BLaER1 treated with 17β-estradiol and CSF1 and Interleukin-3, amounts not matched to agents 10 nM and 100 nM (cell line): ENCODE results near the gene MXRA5.
"Not testable (repeated sequence)": the region's sequence is repeated elsewhere in the genome, so short reads cannot be mapped to it uniquely, and the experiment has no call there.

Experiments
- H3K27ac ChIP-seq, 11 experiments: shearing (Covaris generic); formaldehyde crosslinking; 2 replicates each; pipeline ENCODE4 v1.8.1; 2022
- H3K27me3 ChIP-seq, 11 experiments: shearing (Covaris generic); formaldehyde crosslinking; 2 replicates each; pipeline ENCODE4 v1.8.1; 2022
- H3K36me3 ChIP-seq, 11 experiments: shearing (Covaris generic); formaldehyde crosslinking; 2 replicates each; pipeline ENCODE4 v1.8.1; 2022
- H3K4me1 ChIP-seq, 10 experiments: shearing (Covaris generic); formaldehyde crosslinking; 2 replicates each; pipeline ENCODE4 v1.8.1; 2022
- H3K4me2 ChIP-seq, 11 experiments: shearing (Covaris generic); formaldehyde crosslinking; 2 replicates each; pipeline ENCODE4 v1.8.1; 2022
- H3K4me3 ChIP-seq, 10 experiments: shearing (Covaris generic); formaldehyde crosslinking; 2 replicates each; pipeline ENCODE4 v1.8.1; 2022
- H3K9ac ChIP-seq, 11 experiments: shearing (Covaris generic); formaldehyde crosslinking; 2 replicates each; pipeline ENCODE4 v1.8.1; 2022
- H3K9me3 ChIP-seq, 11 experiments: shearing (Covaris generic); formaldehyde crosslinking; replicated peaks in 1 of 11; 2 replicates each; pipeline ENCODE4 v1.8.1; 2022
- H4K20me1 ChIP-seq, 11 experiments: shearing (Covaris generic); formaldehyde crosslinking; 2 replicates each; pipeline ENCODE4 v1.8.1; 2022
- Cebpa-rat ChIP-seq, 11 experiments: shearing (Covaris generic); IDR thresholded peaks; 2 replicates each; pipeline ENCODE4 v1.8.1; 2022

MXRA5 gene

DNA sequence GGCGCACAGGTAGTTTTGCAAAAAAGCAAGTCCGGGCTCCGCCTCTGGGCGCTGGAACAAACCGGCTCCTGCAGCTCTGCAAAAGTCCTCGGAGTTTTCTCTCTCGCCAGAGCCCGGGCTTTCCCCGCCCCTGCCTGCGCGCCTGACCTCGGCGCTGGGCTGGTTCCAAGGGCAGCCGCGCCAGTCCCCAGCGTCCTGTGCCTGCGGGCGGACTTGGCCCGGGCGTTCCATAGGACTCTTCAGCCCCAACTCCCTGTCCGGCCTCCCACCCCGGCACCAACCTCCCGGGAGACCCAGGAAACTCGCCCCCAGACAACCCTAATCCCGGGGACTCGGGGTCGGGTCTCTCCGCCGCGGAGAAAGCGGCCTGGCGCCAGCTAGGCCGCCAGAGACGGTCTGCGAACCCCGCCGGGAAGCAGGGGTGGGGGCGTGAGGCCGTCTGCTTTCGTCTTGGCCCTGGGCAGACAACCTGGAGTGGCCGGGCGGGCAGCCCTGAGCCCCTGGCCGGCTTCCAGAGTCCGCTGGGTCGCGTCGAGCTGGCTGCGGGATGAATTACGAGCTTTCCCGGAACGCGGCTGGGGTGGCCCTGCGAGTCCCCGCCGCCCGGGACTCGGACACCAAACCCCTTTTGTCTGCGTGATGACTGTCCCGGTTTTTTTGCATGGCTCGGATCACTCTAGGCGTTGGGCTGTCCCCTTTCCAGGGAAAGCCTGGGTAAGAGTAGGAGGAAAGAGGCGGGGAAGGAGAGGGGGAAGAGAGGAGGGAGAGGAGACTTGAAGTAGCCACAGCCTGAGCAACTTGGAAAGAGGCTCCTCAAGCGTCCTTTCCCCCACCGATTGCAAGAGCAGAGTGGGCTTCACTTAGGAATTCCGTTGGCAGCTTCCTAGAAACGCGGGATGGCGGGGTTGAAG is 916 bp downstream of the MXRA5 start:
- H3K27me3 ChIP-seq = no peaks in the 10 kb centered on the region
- no peak overlapping the region for H3K27ac ChIP-seq
- no peak overlapping the region for H3K9ac ChIP-seq
- no peak for TF ChIP-seq Cebpa-rat (IDR thresholded peaks at IDR 0.05)
- H3K4me1 ChIP-seq = no peaks in the 10 kb centered on the region
- H3K4me3 ChIP-seq = no peak overlapping the region
- no peaks in the 10 kb centered on the region for H4K20me1 ChIP-seq
- H3K9me3 ChIP-seq = peaks cover 39 to 54% (median 46%) of the 10 kb centered on the region in 11 experiments
- no peaks in the 10 kb centered on the region for H3K36me3 ChIP-seq
- no peak overlapping the region for H3K4me2 ChIP-seq

DNA sequence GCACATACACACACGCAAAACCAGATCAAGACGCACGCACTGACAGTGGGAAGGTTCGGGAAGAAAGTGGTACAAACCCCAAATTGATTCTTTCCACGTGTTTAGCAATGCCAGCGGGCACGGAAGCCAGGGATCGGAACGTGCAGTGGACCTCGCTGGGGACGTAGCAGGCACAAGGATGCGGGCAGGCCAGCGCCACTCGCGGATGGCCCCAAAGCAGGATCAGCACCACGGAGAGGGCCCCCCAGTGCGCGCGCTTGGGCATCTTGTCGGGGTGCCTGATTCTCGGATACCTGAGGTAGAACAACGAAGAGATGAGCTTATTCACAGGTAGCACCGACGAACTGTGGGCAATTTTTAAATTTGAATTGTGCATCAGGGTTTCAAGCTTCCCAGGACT is 2.9 kb downstream of the MXRA5 start:
- H4K20me1 ChIP-seq, H3K27me3 ChIP-seq, H3K4me1 ChIP-seq, H3K36me3 ChIP-seq, H3K4me3 ChIP-seq, H3K9ac ChIP-seq, H3K4me2 ChIP-seq, H3K27ac ChIP-seq: not testable (repeated sequence)
- peaks cover 39 to 52% (median 44%) of the 10 kb centered on the region in 11 experiments for H3K9me3 ChIP-seq

DNA sequence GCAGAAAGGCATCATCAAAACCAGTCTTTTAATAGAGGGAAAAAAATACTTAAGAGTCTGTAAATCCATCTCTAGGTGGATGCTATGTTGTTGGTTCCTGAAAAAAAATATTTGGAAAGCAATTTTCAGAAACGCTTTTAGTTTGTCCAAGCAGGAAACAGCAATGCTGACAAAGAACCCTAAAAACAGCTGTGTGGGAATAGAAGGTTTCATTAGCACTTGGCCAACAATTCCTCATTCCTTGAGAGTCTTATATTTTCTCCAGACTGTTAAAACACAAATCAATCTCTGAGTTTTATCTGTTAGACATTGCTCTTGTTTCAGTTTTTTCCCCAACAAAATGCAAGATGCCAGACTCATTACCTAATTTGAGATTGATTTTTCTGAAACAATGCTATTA is 6.4 kb downstream of the MXRA5 start:
- TF ChIP-seq Cebpa-rat (IDR thresholded peaks at IDR 0.05) = no peak
- no peak overlapping the region for H3K27ac ChIP-seq
- H3K9ac ChIP-seq = no peak overlapping the region
- no peaks in the 10 kb centered on the region; a peak in 1 of 20 replicates for H3K4me1 ChIP-seq
- H3K36me3 ChIP-seq = no peaks in the 10 kb centered on the region
- no peaks in the 10 kb centered on the region for H3K27me3 ChIP-seq
- peaks cover 7 to 19% (median 12%) of the 10 kb centered on the region in 11 experiments; a peak in 21 of 22 replicates for H3K9me3 ChIP-seq
- no peak overlapping the region for H3K4me3 ChIP-seq
- no peaks in the 10 kb centered on the region for H4K20me1 ChIP-seq
- no peak overlapping the region for H3K4me2 ChIP-seq

DNA sequence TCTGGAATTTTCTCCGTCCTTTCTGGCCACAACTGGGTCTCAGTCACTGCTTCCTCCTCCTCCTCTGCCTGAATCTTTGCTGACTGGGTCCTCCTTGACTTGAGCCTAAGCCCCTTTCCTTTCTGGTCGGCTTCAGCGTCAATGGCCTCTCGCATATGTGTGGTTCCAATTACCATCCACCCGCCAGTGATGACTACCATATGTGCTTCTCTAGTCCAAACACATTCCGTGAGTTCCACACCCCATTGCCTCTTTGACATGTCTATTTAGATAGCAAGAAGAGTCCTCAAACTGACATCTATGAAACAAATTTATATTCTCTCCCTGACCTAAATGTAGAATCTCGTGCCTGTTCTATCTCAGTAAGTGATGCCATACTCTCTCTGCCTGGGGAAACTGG is 19.8 kb downstream of the MXRA5 start:
- Histone ChIP-seq H3K9me3 (no peaks in the 10 kb centered on the region), H4K20me1 (no peaks in the 10 kb centered on the region), H3K4me1 (no peaks in the 10 kb centered on the region), H3K36me3 (no peaks in the 10 kb centered on the region), H3K27ac (no peak overlapping the region), H3K27me3 (no peaks in the 10 kb centered on the region), H3K4me3 (no peak overlapping the region), H3K9ac (no peak overlapping the region), H3K4me2 (no peak overlapping the region)
- TF ChIP-seq Cebpa-rat (IDR thresholded peaks at IDR 0.05) = no peak

DNA sequence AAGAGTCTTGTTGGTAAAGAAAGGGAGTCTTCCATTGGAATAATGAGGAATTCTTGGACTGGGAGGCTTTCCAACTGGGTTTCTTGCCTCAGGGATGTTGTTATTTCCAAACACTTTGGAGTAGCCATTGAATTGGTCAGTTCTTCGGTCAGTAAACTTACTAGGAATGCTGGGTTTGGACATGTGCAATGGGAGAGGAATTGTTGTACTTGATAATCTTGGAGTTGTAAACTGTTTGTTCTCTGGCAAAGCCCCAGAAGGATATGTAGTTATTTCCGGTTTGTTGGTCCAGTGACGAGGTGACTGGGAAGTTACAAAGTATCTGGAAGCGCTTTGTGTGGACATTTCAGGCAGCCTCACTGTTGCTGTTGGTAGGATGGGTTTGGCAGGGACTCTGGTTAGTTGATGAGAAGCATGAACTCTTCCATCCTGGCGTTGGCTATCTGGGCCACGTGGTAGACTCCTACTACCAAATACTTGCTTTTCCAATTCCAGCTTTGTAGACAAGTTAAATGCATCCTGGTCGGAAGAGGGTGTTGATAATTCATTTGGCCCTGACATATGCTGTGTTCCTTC is 25.9 kb downstream of the MXRA5 start:
- H3K36me3 ChIP-seq = no peaks in the 10 kb centered on the region
- H3K27ac ChIP-seq = no peak overlapping the region
- no peak overlapping the region for H3K9ac ChIP-seq
- no peaks in the 10 kb centered on the region for H3K27me3 ChIP-seq
- TF ChIP-seq Cebpa-rat (IDR thresholded peaks at IDR 0.05) = no peak
- no peak overlapping the region for H3K4me3 ChIP-seq
- peak overlapping the region in 8 of 11 experiments; percentile 5 to 51 (median 32); a peak in 10 of 22 replicates for H3K4me2 ChIP-seq
- peaks cover 0 to 20% (median 10%) of the 10 kb centered on the region in 10 experiments; a peak in 11 of 20 replicates for H3K4me1 ChIP-seq
- no peaks in the 10 kb centered on the region for H4K20me1 ChIP-seq
- H3K9me3 ChIP-seq = peaks cover 9 to 22% (median 17%) of the 10 kb centered on the region in 11 experiments

DNA sequence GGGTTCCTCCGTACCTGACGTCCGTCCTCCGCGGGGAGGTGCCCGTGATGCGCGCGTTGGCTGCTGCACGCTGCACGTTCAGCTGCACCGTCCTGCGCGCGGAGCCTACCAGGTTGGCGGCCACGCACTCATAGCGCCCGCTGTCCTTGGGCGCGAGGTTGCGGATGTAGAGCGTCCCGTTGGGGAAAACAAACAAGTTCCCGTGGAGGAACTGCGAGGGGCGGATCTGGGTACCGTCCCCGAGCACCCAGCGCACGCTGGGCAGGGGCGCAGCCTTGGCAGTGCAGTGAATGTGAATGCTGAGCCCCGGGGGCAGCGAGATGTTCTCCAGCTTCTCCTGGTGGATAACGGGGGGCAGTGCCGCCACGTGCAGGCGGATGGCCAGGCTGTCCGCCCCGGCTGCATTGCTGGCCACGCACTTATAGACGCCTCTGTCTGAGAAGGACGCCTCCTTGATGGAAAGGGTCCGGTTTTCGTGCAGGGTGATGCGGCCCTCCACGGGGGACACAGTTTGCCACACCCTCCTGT is 29.2 kb downstream of the MXRA5 start:
- peaks cover 0 to 35% (median 25%) of the 10 kb centered on the region in 10 experiments; a peak in 16 of 20 replicates for H3K4me1 ChIP-seq
- no peak overlapping the region for H3K27ac ChIP-seq
- no peaks in the 10 kb centered on the region for H3K27me3 ChIP-seq
- no peaks in the 10 kb centered on the region for H3K36me3 ChIP-seq
- H4K20me1 ChIP-seq = no peaks in the 10 kb centered on the region
- no peak for TF ChIP-seq Cebpa-rat (IDR thresholded peaks at IDR 0.05)
- H3K4me3 ChIP-seq = no peak overlapping the region
- no peak overlapping the region for H3K4me2 ChIP-seq
- peaks cover 9 to 22% (median 17%) of the 10 kb centered on the region in 11 experiments for H3K9me3 ChIP-seq
- H3K9ac ChIP-seq = no peak overlapping the region

DNA sequence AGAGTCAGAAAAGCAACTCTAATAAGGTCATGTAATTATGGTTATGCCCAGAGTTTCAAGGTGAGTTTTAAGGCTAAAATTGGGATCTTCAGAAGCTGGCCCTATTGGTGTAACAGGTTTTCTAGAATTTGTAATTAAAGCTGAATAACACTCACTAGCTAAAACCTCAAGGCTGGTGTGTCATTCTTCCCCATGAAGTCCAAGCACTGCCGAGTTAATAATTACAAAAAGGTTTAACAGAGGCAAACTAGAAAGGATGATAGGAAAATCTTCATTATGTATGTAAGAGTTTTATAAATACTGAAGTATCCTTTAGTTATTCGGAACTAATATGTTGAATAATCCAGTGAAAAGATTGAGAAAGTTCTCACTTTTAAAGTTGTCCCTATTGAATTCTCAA is 34.3 kb downstream of the MXRA5 start:
- Histone ChIP-seq H3K4me1 (peaks cover 6 to 16% (median 12%) of the 10 kb centered on the region in 10 experiments; a peak in 17 of 20 replicates), H3K27ac (no peak overlapping the region), H3K27me3 (no peaks in the 10 kb centered on the region), H4K20me1 (no peaks in the 10 kb centered on the region), H3K4me2 (no peak overlapping the region), H3K4me3 (no peak overlapping the region), H3K9me3 (peaks cover 11 to 27% (median 18%) of the 10 kb centered on the region in 11 experiments), H3K9ac (no peak overlapping the region), H3K36me3 (no peaks in the 10 kb centered on the region)
- TF ChIP-seq Cebpa-rat (IDR thresholded peaks at IDR 0.05) = no peak

DNA sequence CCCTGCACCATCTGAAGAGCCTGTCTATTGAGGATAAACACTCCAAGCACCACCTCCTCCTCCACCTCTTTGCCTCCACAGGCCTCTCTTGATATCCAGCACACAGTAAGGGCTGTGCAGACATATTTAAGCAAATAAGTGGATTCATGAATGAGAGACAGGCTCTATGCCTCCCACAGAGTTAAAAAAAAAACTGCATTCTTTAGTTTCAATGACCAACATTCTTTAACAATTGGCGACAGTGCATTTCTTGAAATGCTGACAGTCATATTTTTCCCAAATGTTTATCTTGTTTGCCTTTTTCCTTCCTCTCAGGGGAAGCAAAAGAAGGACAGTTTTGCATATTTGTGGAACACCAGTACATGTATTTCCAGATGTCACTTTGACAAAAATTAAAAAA is 38.6 kb downstream of the MXRA5 start:
- Histone ChIP-seq H3K4me2 (peak overlapping the region in 2 of 11 experiments; percentile 22 to 33; a peak in 3 of 22 replicates), H3K9ac (no peak overlapping the region), H3K4me3 (no peak overlapping the region), H3K36me3 (no peaks in the 10 kb centered on the region), H3K9me3 (peaks cover 6 to 22% (median 13%) of the 10 kb centered on the region in 11 experiments; a peak in 19 of 22 replicates), H3K27me3 (no peaks in the 10 kb centered on the region), H3K4me1 (peaks cover 0 to 11% (median 0%) of the 10 kb centered on the region in 10 experiments; a peak in 2 of 20 replicates), H3K27ac (no peak overlapping the region), H4K20me1 (no peaks in the 10 kb centered on the region)
- no peak for TF ChIP-seq Cebpa-rat (IDR thresholded peaks at IDR 0.05)

DNA sequence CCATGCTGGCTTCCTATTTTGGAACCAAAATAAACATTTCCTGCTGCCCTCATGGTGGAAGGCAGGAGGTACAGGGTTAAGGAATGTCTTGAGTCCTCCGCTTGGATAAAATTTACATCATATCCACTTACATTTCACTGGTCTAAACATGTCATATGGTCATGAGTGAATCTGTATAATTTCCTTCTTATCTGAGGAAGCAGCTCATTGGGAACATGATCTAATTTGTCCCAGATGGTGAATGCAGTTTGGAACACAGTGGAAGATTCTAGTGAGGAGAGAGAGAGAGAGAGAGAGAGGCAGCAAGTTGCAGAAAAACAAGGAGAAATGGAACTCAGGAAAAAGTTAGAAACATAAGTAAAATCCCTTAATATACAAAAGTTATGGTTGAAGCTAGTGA is 46.8 kb downstream of the MXRA5 start:
- H3K36me3 ChIP-seq = no peaks in the 10 kb centered on the region
- H3K4me1 ChIP-seq = no peaks in the 10 kb centered on the region
- no peak overlapping the region for H3K27ac ChIP-seq
- no peak overlapping the region for H3K9ac ChIP-seq
- H4K20me1 ChIP-seq = no peaks in the 10 kb centered on the region
- no peaks in the 10 kb centered on the region for H3K27me3 ChIP-seq
- peaks cover 0 to 17% (median 0%) of the 10 kb centered on the region in 11 experiments; a peak in 2 of 22 replicates for H3K9me3 ChIP-seq
- no peak overlapping the region for H3K4me3 ChIP-seq
- TF ChIP-seq Cebpa-rat (IDR thresholded peaks at IDR 0.05) = no peak
- H3K4me2 ChIP-seq = no peak overlapping the region
